Measurements from ENCODE around the gene DNAJC6. TPM values are rescaled to one million over a fixed set of nuclear protein-coding genes. Genes with fewer than 3 reads are reported as not detected.

Gene DNAJC6
- total and polyA plus RNA-seq, 2 of the 13 experiments (the other 11 are each of a cell fraction or from before 2014, with no cell fraction given), result 1.0 to 1.6 TPM

GRCh38 chr1:65378247-65378946 is 69.1 kb downstream of the DNAJC6 start:
- WGBS (ENCODE audit: low lambda C conversion rate), result 91% methylated on average over 2 of the region's 2 CpGs
- Histone ChIP-seq H3K79me2 (ENCODE audit: insufficient read depth, low read length) (no peaks in the 10 kb centered on the region), H3K4me2 (ENCODE audit: low read depth, low read length) (no peak overlapping the region), H2AFZ (ENCODE audit: low read length) (no peak overlapping the region), H4K20me1 (ENCODE audit: insufficient read depth, low read length) (no peaks in the 10 kb centered on the region), H3K4me3 (replicated peaks in 1 of 3; ENCODE audit: insufficient read depth in 1 of 3, low read depth in 2 of 3, low read length in 3 of 3) (no peak overlapping the region), H3K4me1 (ENCODE audit: insufficient read depth, low read length) (0 out of 2 replicates have a peak, but pooled peaks cover 10% of the 10 kb centered on the region), H3K36me3 (replicated peaks in 1 of 2; ENCODE audit: control insufficient read depth in 1 of 2, insufficient read depth in 2 of 2, low read length in 2 of 2) (no peaks in the 10 kb centered on the region), H3K27me3 (ENCODE audit: control insufficient read depth in 1 of 2, insufficient read depth in 2 of 2, low read length in 2 of 2) (no peaks in the 10 kb centered on the region), H3K27ac (ENCODE audit: extremely low read length, insufficient read depth, low read length) (no peak overlapping the region), H3K9ac (ENCODE audit: insufficient read depth, low read depth, low read length) (no peak overlapping the region), H3K9me3 (ENCODE audit: low read length) (no peaks in the 10 kb centered on the region)
- in situ Hi-C loops (cut with HindIII; ENCODE audit: extremely low pct_ligation_motif_present, low pct_unique_long_range_greater_than_20kb) (no loop called here), intact Hi-C loops (cut with micrococcal nuclease; ENCODE audit: unreplicated experiment) (no loop called here)
- FAIRE-seq (no peak), DNase-seq (ENCODE audit: low spot score) (no peak), ATAC-seq (no peak)
- ChIA-PET POLR2A (no interaction called here), CTCF (ENCODE audit: low intra/inter-chr PET ratio, low total read pairs) (no interaction called here)
- no TSS peak for BruUV-seq (replicated peaks)
- TF ChIP-seq CBX1 (IDR thresholded peaks at IDR 0.05; ENCODE audit: low read depth) (no peak), CERS6 (CRISPR knock-in tag; IDR thresholded peaks at IDR 0.05) (no peak), SMAD3 (CRISPR knock-in tag; IDR thresholded peaks at IDR 0.05) (no peak), MED1 (CRISPR knock-in tag; IDR thresholded peaks at IDR 0.05) (no peak), ZNF530 (CRISPR knock-in tag; IDR thresholded peaks at IDR 0.05; ENCODE audit: low read depth) (no peak), ZNF788 (CRISPR knock-in tag; IDR thresholded peaks at IDR 0.05; ENCODE audit: borderline replicate concordance) (no peak), SETDB1 (CRISPR knock-in tag; IDR thresholded peaks at IDR 0.05; ENCODE audit: borderline replicate concordance) (no peak), ZXDC (CRISPR knock-in tag; IDR thresholded peaks at IDR 0.05) (no peak), ZBTB46 (CRISPR knock-in tag; IDR thresholded peaks at IDR 0.05; ENCODE audit: borderline replicate concordance) (no peak), ZNF878 (CRISPR knock-in tag; IDR thresholded peaks at IDR 0.05) (no peak), ZNF75D (CRISPR knock-in tag; IDR thresholded peaks at IDR 0.05; ENCODE audit: borderline replicate concordance) (no peak), SPEN (CRISPR knock-in tag; IDR thresholded peaks at IDR 0.05; ENCODE audit: low read depth) (no peak), ZNF224 (CRISPR knock-in tag; IDR thresholded peaks at IDR 0.05) (no peak), ZBTB25 (CRISPR knock-in tag; IDR thresholded peaks at IDR 0.05) (no peak), ELF4 (CRISPR knock-in tag; IDR thresholded peaks at IDR 0.05; ENCODE audit: borderline replicate concordance) (no peak), ZBTB2 (CRISPR knock-in tag; IDR thresholded peaks at IDR 0.05; ENCODE audit: low read depth) (no peak)
